H1 (cell line): Measurements from ENCODE around the gene PIGL. TPM values are rescaled to one million over a fixed set of nuclear protein-coding genes. Genes with fewer than 3 reads are reported as not detected.
A peak's percentile ranks its signal among the peaks of the same experiment; 100 is the strongest.

Source experiments
- microRNA counts: library from miRNA; unstranded; fragments of <30 nt; microRNA quantifications from one replicate; lab custom pipeline; 2015
- microRNA-seq, 2 experiments: library from miRNA; unstranded; fragments of <30 nt; microRNA quantifications; one replicate each; pipeline versions ENCODE4 to v1.2.0, GENCODE V29; 2016 to 2020; ENCODE audit warnings: borderline microRNAs expressed in 2 of 2, borderline number of aligned reads in 2 of 2, borderline replicate concordance in 1 of 2
- polyA plus RNA-seq, 7 experiments: library from polyadenylated mRNA; depleted of rRNA in 3 of 7; stranded (reverse) in 5 of 7; unstranded in 2 of 7; fragments of >200 nt in 5 of 7; fragments of 200-250 nt in 2 of 7; gene quantifications; 1 replicate in 5 of 7; 2 replicates in 1 of 7; 4 replicates in 1 of 7; pipeline versions ENCODE4 v1.2.1 to v1.2.3, GENCODE V29; 2011 to 2013; ENCODE audit warnings: missing spikeins in 2 of 7, mixed read lengths in 2 of 7
- small RNA-seq: library from polyadenylated mRNA; stranded (forward); fragments of <200 nt; extraction: miRNeasy Mini kit (QIAGEN cat#:217004); gene quantifications from one replicate; pipeline ENCODE3, GENCODE V24; 2013; ENCODE audit not compliant: insufficient read depth
- total RNA-seq: library from RNA; stranded (reverse); fragmentation: NEBNext Ultra II Directional; extraction: Animal tissue kit (Norgen Biotek cat#: 25700); gene quantifications from 2 replicates; pipeline ENCODE4 v1.2.1, GENCODE V29; 2021

PIGL gene
- total and polyA plus RNA-seq, 2 of the 8 experiments (the other 6 are each of a cell fraction or from before 2014, with no cell fraction given), result 28.4 to 30.8 TPM

MicroRNAs within 50 kb of the gene (microRNA counts, 767-probe panel; counts per million panel counts)
- microRNA hsa-miR-1288 (lab: Ali Mortazavi, UCI), result 879 counts per million, percentile 95 among the panel's probes with 10 or more counts

Small RNA genes within 50 kb of the gene (microRNA-seq; reads per million reads assigned to microRNA genes)
- 0 to 0.23 reads per million in 2 experiments for gene MIR1288

Small RNA genes within 50 kb of the gene (small RNA-seq; reads per million reads assigned to genes)
- 1.2 reads per million for gene MIR1288

Other genes starting within 250 kb of the PIGL start
- gene ZSWIM7, start 217.5 kb upstream of the PIGL start, total RNA-seq, result 39.3 and 39.4 TPM in 2 replicates
- gene ZSWIM7, start 217.5 kb upstream of the PIGL start, polyA plus RNA-seq (2011; rRNA removed), result 39.0 and 57.7 TPM in 2 replicates
- 50.7 and 55.0 TPM in 2 replicates for gene TTC19, start 217.4 kb upstream of the PIGL start, total RNA-seq
- 9.9 and 11.8 TPM in 2 replicates for gene TTC19, start 217.4 kb upstream of the PIGL start, polyA plus RNA-seq (2011; rRNA removed)
- 141 and 142 TPM in 2 replicates for gene NCOR1, start 1.7 kb upstream of the PIGL start, total RNA-seq
- 65.4 and 81.2 TPM in 2 replicates for gene NCOR1, start 1.7 kb upstream of the PIGL start, polyA plus RNA-seq (2011; rRNA removed)
- 249 and 255 TPM in 2 replicates for gene CENPV, start 136.3 kb downstream of the PIGL start, total RNA-seq
- gene CENPV, start 136.3 kb downstream of the PIGL start, polyA plus RNA-seq (2011; rRNA removed), result 241 and 260 TPM in 2 replicates
- gene UBB, start 163.9 kb downstream of the PIGL start, total RNA-seq, result 1,585 and 1,597 TPM in 2 replicates
- gene UBB, start 163.9 kb downstream of the PIGL start, polyA plus RNA-seq (2011; rRNA removed), result 1,439 and 1,605 TPM in 2 replicates
- gene TRPV2, start 198.4 kb downstream of the PIGL start, total RNA-seq, result 1.6 and 2.1 TPM in 2 replicates
- gene TRPV2, start 198.4 kb downstream of the PIGL start, polyA plus RNA-seq (2011; rRNA removed), result 1.7 and 1.8 TPM in 2 replicates